Measurements from ENCODE around the gene SETX.

- TF ChIP-seq CTCF (IDR thresholded peaks at IDR 0.05) = no peak
- no peak for TF ChIP-seq POLR2A (IDR thresholded peaks at IDR 0.05)
- no peak for TF ChIP-seq EP300 (IDR thresholded peaks at IDR 0.05)
- TF ChIP-seq POLR2AphosphoS5 (IDR thresholded peaks at IDR 0.05) = no peak
These were observed 126.7 kb downstream of the SETX start for GRCh38 chr9:132228062-132228461.
